ENCODE data around the gene ERFL.

DNA sequence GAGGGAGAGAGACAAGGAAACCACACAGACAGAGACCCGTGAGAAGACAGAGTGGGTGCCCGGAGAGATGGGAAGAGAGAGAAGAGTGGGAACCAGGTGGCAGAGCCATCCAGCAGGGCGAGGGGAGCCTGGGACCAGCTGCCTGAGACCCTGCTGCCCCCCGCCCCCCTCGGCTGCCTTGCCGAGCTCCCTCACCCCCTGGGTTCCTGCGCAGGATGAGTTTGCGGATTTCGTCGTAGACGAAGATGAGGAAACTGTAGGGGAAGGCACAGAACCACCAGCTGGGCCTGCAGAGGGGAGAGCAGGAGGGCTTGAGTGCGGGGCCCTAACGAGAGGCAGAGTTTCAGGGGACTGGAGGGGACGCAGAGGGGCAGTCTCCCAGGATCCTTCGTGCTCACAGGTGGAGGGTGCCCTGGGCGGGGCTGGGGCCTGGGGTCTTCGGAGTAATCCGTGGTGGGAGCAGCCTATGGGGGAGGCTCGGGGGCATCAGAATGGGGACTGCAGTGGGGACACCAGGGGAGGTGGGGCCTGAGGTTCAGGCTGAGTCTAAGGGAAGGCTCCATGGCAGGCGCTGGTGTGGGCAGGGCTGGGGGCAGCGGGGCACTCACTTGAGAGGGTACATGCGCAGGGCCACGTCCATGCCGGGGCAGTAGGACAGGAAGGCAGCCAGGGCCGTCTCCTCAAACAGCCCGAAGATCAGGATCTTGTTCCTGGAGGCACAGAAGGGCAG is 39.0 kb upstream of the ERFL start:
- no peak for TF ChIP-seq POLR2A (IDR thresholded peaks at IDR 0.05)
- TF ChIP-seq, protein P1, sequence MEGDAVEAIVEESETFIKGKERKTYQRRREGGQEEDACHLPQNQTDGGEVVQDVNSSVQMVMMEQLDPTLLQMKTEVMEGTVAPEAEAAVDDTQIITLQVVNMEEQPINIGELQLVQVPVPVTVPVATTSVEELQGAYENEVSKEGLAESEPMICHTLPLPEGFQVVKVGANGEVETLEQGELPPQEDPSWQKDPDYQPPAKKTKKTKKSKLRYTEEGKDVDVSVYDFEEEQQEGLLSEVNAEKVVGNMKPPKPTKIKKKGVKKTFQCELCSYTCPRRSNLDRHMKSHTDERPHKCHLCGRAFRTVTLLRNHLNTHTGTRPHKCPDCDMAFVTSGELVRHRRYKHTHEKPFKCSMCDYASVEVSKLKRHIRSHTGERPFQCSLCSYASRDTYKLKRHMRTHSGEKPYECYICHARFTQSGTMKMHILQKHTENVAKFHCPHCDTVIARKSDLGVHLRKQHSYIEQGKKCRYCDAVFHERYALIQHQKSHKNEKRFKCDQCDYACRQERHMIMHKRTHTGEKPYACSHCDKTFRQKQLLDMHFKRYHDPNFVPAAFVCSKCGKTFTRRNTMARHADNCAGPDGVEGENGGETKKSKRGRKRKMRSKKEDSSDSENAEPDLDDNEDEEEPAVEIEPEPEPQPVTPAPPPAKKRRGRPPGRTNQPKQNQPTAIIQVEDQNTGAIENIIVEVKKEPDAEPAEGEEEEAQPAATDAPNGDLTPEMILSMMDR (IDR thresholded peaks at IDR 0.05), result no peak

Measured in esophagus squamous epithelium (tissue), 4 donors.